ENCODE results near the gene NRF1.

NRF1 gene

DNA sequence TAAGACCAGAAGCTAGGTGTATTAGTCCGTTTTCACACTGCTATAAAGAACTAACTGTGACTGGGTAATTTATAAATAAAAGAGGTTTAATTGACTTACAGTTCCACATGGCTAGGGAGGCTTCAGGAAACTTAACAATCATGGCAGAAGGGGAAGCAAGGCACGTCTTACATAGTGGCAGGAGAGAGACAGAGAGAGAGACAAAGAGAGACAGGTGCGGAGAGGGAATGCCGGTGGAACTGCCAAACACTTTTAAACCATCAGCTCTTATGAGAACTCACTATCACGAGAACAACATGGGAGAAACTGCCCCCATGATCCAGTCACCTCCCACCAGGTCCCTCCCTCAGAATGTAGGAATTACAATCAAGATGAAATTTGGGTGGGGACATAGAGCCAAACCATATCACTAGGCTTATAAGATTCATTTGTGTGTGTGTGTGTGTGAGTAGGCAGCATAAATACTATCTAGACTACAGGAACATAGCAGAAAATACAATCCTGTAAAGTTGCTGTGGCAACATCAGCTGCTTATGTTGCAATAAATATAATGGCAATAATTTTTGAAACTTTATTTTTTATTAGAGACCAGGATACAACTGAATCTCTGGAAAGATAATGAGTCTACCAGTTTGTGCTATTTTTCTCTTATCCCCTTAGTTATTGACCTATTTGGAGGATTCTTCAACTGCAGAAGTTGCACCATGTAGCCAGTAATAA lies 77.1 kb downstream of the NRF1 start:
- no peak for DNase-seq

DNA sequence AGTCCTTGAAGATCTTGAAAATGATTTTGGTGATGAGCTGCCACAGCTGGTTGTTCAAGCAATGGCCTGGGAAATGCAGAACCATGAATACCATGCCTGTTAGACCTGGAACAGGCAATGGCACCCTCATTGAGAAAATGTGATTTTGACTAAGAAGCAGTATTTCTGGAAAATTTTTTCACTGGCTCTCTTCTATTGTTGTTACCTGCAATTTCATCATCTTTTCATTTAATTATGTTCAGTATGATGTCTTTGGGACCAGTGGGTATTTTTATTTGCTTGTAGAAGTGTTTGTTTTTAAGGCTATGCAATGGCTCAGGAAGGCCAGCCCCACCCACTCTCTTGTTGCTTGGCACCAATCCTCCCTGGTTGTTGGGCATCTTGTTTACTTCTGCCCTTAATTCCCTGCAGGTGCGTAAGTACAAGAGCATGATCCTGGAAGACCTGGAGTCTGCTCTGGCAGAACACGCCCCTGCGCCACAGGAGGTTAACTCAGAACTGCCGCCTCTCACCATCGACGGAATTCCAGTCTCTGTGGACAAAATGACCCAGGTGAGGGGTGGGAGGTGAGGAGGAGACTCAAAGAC lies 78.6 kb downstream of the NRF1 start:
- DNase-seq: no peak

DNA sequence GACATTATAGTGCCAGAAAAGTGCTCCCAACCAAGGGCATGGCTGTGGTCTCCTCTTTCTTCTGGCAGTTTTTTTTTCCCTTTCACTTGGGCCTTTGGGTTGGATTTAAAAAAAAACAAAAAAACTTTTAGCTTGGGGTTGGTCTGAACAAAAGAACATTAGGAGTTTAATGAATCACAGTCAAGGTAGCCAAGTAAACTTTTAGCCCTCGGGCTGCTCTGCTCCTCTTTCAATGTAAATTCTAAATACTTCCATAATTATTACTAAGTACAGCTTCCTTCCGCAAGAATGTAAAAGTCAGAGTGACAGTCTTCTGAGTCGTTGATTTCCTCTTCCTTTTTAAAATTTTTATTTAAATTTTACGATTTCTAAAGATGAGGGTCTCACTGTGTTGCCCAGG lies 79.2 kb downstream of the NRF1 start:
- no peak for DNase-seq

DNA sequence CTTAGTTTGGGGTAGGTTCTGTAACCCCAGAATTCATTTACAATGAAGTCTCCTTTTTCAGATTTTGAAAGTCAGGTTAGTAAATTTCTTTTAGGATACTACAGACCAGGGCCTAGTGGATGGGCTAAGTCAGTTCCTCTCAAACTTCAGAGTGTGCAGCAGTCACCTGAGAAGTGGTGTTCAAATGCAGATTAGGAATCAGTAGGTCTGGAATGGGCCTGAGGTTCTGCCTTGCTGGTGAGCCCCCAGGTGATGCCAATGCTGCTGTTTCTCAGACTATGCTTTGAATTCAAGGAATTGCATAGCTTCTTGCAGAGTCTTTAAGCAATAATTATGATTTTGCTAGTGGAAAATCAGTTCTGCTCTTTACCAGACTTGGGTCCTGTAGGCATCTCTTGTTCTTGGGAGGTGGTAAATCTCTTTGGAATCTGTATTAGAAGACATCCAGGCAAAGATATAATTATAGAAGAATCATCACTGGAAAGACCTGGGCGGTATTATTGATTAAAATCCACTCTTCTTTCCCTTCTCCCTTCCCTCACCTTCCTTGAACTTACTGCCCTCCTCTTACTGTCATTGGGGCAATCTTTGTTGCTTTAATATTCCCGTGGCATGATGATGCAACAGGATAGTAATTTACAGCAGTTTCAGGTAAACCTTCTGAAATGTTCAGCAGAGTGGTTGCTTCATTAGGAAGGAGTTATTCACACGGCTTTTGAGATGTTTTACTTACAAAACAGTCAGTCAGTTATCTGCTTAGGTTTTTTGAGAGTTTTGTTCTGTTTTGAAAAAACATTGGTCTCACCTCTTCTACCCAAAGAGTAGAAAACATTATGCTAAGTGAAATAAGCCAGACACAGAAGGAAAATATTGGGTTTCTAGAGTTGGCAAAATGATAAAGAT lies 87.2 kb downstream of the NRF1 start:
- no peak for DNase-seq

DNA sequence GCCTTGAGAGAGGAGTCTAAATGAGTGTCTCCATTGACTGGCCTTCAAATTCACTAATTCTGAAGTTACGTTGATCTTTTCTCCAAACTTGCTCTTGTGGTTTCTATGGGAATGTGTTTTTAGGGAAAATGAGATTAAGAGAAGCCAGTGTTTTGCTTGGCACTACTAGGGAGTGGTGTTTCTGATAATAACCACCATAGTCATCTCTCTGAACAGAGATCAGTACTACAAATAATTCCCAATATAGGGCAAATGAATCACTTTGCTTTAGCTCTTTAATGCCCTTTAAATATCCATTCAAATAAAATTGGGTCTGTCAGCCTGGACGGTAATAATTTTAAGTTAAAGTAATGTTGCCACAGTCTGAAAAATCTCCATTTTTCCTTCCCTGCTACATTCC lies 90.8 kb downstream of the NRF1 start:
- DNase-seq: no peak

DNA sequence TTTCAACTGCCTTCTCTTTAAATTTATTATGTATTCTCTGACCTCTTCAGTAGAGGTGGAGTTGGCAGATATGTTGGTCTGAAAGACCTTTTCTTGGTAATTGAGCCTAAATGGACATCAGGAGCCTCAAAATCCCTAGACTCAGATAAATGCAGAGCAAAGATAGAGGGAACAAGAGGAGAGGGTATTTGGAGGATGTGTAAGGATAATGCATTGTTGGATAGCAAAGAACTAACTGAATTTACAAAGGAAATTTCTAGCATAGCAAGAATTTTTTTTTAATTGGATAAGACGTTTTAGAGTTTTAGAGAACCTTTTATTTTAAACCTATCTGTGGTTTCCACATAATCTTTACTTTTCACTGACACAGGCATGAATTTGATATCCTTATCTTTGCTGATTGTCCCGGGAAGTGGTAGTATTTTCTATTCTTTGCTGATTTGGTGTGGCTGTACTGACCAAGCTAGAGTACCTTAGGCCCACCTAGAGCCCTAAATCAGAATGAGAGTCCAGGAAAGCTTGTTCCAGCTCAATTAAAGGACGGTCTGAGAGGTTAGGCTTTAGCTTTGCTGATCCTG lies 91.3 kb downstream of the NRF1 start:
- no peak for DNase-seq

DNA sequence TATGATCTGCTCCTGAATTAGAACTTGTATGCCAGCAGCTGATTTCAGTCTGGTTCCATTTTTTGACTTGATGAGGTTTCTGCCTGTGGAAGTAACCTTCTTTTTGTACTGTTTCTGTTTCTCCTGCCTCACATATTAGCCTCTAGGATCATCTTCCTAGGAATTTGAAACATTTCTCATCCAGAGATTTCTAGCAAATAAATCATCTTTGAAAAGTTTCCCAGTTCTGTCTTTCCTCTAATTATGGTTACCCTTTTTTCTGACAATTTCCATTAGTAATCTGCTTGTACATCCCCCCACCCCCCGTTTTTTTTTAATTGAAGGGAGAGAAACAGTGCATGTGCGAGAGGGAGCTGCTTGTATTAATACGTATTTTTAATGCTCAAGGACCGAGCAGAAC lies 92.2 kb downstream of the NRF1 start:
- no peak for DNase-seq

DNA sequence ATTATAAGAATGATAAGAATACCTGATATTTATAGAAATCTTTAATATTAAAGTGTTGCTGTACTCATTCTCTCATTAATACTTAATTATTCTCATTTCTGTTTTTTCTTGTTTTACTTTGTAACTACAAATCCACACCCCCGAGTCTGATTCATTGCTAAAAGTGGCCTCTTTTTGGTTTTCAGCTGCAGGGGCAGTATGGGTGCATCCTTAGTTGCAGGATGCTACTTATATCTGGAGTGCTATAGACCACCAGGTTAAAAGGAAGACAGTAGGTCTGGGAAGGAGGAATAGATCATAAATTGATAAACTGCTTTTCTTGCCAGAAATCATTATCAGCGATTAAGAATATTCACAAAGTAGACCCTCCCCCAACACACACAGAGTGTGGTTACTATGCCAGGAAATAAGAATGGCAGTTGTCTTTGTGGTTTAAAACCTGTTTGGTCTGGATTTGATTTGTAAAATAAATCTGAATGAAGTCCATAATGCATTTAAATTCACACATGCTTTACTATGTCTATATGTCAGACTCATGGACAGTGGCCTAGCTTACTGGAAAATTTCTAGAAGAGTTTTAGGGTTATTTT lies 96.5 kb downstream of the NRF1 start:
- DNase-seq: no peak

DNA sequence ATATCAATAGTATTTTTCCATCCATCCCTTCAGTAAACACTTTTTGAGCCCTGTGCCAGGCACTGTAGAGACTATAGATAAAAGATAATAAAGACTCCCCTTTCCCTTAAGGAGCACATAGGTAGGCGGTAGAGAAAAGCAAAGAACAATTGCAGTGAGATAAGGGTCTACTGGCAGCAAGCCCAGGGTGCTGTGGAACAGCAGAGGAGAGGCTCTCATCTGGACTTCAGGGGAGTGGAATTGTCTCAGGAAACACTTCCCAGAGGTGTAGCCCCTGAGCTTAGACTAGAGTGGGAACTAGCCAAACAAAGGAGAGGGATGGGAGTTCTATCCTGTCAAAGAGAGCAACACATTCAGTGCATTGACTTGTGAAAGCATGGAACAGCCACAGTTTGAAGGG lies 102.0 kb downstream of the NRF1 start:
- DNase-seq: no peak

DNA sequence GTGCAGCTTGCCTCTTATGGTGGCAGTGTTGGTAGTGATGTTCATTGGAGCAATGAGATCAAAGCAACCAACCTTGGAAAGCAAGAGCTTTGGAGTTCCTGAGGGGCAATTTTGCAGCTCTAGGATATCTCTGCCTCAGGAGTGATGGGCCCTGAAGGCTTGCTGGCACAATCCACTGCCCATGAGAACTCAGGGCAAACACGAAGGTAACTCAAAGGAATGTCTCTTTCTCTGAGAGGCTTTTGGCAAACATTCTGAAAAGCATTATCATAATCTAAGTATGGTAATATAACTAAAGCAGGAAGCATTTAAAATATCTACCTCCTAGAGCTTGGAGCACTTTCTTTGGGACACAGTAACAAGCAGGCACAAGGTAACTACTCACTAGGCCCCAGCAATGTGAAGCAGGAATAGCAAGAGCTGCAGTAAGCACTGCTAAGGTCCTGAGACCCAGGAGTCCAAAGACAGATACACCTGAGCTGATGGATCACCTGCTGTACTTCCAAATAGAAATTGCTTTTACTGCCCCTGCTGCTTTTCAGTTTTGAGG lies 103.1 kb downstream of the NRF1 start:
- no peak for DNase-seq

DNA sequence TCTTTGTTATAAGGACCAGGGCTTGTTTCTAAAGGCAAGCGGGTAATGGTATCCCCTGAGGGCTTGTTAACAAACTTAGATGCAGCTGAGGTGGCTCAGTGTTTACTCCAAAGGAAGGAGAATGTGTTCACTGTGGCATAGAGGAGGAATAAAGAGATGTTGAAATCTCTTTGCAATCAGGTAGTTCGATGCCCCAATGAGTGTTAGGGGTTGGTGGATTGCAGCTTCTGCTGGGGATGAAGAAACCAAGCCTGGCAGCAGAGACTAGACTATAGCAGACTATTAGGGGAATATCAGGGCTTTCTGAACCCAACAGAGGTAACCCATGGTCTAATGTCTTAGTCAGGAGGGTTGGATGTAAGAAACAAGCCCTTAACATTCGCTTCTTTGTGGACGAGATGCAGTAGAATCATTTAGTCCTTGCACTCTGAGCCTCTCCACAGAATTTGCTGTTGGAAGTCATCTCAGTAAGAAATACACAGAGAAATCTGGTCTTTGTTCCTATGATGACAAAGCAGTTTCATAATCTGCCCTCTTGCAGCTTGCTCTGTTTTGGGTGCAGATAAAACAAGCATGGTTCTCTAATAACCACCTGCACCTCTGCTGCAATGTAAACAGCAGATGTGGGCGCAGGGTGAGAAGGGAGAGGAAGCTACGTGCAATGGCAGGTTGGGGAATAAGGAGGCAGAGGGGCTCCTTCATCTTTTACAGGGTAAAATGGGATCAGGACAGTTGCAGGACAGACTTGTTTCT lies 108.6 kb downstream of the NRF1 start:
- DNase-seq: no peak

DNA sequence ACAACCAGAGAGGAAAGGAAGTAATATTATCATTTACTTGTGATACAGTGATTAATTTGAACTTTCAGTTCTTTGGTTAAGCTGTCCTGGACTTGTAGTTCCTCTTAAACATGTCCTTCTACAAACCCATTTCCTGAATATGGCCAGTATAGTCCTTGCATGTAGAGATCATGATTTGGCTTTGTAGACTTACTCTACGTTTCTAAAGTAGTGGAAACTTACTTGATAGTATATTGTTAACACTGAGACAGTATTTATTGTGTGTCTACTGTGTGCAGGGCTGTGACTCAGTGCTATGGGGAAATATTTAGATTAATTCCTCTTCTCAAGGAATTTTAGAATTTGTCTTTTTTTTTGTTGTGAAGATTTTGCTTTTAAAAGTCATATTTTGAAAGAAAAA lies 109.5 kb downstream of the NRF1 start:
- DNase-seq: no peak

DNA sequence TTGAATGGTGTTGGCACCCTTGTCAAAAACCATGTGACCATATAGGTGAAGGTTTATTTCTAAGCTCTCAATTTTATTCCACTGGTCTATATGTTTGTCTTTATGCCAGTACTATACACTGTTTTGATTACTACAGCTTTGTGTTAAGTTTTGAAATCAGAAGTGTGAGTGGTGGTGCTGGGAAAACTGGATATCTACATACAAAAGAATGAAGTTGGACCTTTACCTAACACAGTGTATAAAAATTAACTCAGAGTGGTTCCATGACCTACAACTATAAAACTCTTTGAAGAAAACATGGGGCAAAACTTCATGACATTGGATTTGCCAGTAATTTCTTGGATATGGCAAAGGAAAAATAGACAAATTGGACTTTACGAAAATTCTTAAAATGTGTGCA lies 112.2 kb downstream of the NRF1 start:
- no peak for DNase-seq

DNA sequence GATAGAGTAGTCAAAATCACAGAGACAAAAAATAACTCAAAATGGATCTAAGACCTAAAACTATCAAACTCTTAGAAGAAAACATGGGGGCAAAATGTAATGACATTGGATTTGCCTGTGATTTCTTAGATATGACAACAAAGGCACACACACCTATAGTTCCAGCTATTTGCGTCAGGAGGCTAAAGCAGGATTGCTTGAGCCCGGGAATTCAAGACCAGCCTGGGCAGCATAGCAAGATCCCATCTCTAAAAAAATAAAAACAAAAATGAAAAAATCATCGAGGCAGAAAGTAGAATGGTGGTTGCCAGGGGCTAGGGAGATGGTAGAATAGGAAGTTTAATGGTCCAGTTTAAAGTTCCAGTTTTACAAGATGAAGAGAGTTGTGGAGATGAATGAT lies 113.3 kb downstream of the NRF1 start:
- DNase-seq: no peak

DNA sequence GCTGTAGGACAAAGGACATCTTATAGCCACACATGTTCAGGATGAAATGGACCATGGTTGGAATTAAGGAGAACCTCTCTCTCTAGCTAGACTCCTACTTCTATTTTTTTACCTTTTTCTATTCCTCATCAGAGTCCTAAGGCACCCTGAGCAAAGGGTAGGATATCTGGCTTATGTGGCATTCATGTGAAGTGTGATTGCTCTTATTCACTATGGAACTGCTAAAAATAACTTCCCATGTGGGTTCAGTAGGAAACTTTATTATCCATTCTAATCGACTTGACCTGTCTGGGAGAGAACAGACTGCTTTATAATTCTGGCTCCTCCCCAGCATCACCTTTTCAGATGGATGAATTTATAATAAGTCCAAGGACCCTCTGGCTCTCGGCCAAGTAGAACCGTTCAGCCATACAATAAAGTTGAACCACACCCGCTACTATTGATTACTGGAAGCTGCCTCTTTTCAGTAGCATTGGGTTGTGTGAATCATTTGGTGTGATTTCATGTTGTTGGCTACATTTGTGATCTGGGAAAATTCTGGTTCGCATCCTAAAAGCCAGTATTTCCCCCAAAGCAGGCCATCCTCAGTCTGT lies 117.5 kb downstream of the NRF1 start:
- no peak for DNase-seq

DNA sequence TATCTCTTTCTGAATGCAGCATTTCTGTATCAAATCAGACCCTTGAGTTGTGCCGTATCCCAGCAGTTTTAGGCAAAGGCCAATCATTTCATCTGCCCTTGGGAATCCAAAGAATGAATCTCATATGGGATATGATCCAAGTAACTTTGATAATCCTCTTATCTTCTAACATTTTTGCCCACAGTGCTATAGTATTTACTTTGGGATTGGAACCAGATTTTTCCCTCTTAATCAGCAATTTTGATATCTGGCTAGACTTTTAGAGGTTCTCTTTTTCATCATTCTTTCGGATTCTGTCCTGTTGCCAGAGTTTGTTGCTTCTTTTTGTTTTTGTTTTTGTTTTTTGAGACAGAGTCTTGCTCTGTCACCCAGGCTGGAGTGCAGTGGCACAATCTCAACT lies 118.0 kb downstream of the NRF1 start:
- DNase-seq: no peak

DNA sequence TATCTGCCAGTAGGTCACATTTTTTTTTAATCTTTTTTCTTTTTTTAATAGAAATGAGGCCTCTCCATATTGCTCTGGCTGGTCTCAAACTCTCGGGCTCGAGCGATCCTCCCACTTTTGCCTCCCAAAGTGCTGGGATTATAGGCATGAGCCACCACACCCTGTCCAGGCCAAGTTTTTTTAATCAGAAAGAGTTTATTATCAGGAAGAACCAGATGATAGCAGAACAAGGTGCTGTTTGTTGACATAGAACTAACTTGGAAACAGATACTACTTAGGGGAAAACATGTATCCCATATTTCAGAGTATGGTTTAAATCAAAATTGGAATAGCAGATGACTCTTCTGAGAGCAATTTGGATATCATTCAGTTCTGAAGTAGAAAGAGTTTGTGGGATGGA lies 118.6 kb downstream of the NRF1 start:
- DNase-seq: no peak

DNA sequence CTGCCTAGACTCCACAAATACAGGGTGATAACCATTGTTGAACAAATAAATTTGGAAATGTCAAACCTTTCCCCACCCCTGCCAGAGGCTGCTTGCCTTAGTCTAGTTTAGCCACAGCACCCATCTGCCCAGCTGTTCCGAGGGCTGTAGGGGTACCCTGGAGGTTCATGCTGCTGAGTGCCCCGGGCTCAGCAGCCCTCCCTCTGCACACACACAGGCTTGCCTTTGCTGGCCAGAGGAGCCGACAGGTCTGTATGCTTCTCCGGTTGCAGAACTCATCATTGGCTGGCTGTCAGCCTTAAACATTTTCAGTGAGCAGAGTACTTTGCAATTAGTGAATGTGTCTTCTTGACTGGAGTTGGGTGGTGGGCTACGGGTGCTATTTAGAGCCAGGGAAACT lies 122.9 kb downstream of the NRF1 start:
- no peak for DNase-seq

DNA sequence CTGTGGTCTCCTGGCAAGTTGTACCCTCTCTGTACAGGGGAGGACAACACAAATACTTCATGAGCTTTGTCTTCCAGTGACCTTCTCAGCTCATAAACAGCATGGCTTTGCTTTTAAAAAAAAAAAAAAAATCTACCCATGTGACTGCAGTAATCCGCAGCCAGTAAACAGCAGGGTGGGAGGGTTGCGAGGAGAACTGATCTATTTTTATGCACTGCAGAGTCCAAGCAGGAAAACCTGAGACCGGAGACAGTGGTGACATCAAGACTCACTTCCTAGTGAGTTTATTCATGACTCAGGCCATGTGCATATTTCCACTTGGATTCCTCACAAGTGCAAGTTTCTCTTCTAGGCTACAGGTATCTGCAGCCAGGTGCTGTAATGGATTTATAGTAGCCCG lies 127.9 kb downstream of the NRF1 start:
- DNase-seq: no peak

DNA sequence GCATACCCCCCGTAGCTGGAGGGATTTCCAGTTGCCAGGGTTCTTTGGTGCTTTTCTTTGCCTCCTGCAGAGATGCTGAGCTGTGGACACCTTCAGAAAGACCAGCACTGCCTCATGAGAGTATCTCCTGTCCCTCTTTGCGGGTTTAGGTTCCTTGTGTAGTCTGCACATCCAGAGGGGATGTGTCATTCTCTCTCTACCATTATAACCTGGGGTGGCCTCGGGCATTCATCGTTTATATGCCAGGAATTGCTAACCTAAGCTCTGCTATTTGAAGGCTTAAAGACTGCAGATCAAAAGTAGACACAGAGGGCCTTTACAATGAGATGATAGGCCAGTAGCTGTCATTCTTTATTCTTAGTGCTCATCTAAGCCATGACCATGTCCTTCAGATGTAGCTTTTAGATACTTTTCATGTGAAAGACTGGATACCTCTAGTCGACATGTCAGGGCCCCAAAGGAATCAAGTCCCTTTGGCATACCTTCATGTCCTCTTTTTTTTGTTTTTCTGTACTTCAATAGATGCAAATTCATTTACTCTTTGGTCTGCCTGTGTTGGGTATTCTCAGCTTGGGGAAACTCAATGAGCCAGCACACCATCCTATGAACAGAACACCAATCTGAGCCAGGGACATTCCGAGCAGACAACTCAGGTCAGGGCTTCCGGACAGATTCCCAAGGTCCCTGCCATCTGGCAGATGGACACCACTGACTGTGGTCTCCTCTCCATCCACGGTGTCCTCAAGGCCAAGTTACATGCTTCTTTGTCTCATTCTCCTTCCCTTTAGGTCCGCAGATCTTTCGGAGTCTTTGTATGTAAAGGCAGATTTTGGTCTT lies 129.3 kb downstream of the NRF1 start:
- no peak for DNase-seq

DNA sequence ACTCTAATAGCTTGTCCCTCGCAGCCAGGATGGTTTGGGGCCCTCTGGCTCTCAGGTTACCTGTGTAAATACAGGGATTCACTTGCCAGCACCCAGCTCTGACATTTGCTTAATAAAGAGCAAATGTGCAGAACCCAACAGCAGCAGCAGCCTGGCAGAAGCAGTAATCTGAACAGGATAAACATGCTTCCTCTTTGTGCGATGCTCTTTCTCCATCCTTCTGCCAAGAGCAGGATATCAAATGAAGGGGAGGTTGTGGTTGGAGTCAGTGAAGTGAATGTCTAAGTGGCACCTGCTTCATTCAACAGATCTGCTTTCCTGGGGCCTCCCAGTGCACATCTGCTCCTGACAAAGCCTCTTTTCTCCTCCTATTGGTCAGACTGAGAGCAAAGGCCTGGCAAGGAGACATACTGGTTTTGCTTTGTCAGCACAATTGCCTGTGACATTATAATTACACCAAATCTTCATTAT lies 130.3 kb downstream of the NRF1 start:
- no peak for DNase-seq

Measured in activated T-cell treated with anti-CD3 and anti-CD28 coated beads, Interleukin-2, amount 50 U/mL, for 48 hours (primary cell).